Neural cell (in vitro differentiated cells): ENCODE measurements around the gene TIPRL. TPM values are rescaled to one million over a fixed set of nuclear protein-coding genes. Genes with fewer than 3 reads are reported as not detected.

Experiments used
- H2AFZ ChIP-seq: fragments of 200-600, 300-800 bp; sonication (generic), shearing (Covaris generic); 2 replicates; pipeline ENCODE4 v1.6.0; 2014; ENCODE audit warnings: low read depth, mild to moderate bottlenecking, antibody characterized with exemption, low read length, moderate library complexity
- H3F3A ChIP-seq: fragments of 200-600 bp; shearing (Covaris generic); 2 replicates; pipeline ENCODE4 v1.6.1; 2016; ENCODE audit warnings: mild to moderate bottlenecking, moderate library complexity, mixed read lengths, antibody characterized with exemption, low read length; ENCODE audit not compliant: insufficient read depth, poor library complexity, severe bottlenecking
- H3K27ac ChIP-seq: fragments of 200-600, 300-800 bp; sonication (generic), shearing (Covaris generic); 2 replicates; pipeline ENCODE4 v1.5.1; 2014; ENCODE audit warnings: mild to moderate bottlenecking, low read length, moderate library complexity
- H3K27me3 ChIP-seq: fragments of 300-800, 200-600 bp; sonication (generic), shearing (Covaris generic); 2 replicates; pipeline ENCODE4 v1.6.0; 2014; ENCODE audit warnings: mild to moderate bottlenecking, low read depth, low read length, moderate library complexity; ENCODE audit not compliant: insufficient read depth
- H3K36me3 ChIP-seq: fragments of 300-800, 200-600 bp; sonication (generic), shearing (Covaris generic); 2 replicates; pipeline ENCODE4 v1.5.1; 2014; ENCODE audit warnings: mild to moderate bottlenecking, antibody characterized with exemption, low read length, moderate library complexity; ENCODE audit not compliant: insufficient read depth
- H3K4me2 ChIP-seq: fragments of 300-800, 200-600 bp; sonication (generic), shearing (Covaris generic); 2 replicates; pipeline ENCODE4 v1.6.0; 2014; ENCODE audit warnings: mild to moderate bottlenecking, low read length
- H3K4me3 ChIP-seq: fragments of 300-800, 200-600 bp; sonication (generic), shearing (Covaris generic); 2 replicates; pipeline ENCODE4 v1.5.1; 2014; ENCODE audit warnings: mild to moderate bottlenecking, low read length, moderate library complexity
- H3K79me2 ChIP-seq: fragments of 200-600 bp; shearing (Covaris generic); replicated peaks from 2 replicates; pipeline ENCODE4 v1.6.0; 2014; ENCODE audit warnings: mild to moderate bottlenecking, low read length, moderate library complexity; ENCODE audit not compliant: insufficient read depth
- H3K9ac ChIP-seq: fragments of 300-800, 200-600 bp; sonication (generic), shearing (Covaris generic); 2 replicates; pipeline ENCODE4 v1.6.1; 2016; ENCODE audit warnings: mild to moderate bottlenecking, low read length, mixed read lengths
- H3K9me2 ChIP-seq: fragments of 200-600 bp; shearing (Covaris generic); 2 replicates; pipeline ENCODE4 v1.6.1; 2016; ENCODE audit warnings: mild to moderate bottlenecking, low read length, mixed read lengths; ENCODE audit not compliant: insufficient read depth
- H3K9me3 ChIP-seq: fragments of 200-600, 300-800 bp; sonication (generic), shearing (Covaris generic); 2 replicates; pipeline ENCODE4 v1.6.1; 2016; ENCODE audit warnings: mild to moderate bottlenecking, mixed run types, low read length, moderate library complexity, mixed read lengths
- H4K20me1 ChIP-seq: fragments of 200-600 bp; shearing (Covaris generic); 2 replicates; pipeline ENCODE4 v1.6.1; 2016; ENCODE audit warnings: mild to moderate bottlenecking, mixed run types; ENCODE audit not compliant: insufficient read depth
- EP300 ChIP-seq: fragments of 450-650 bp; conservative IDR thresholded peaks from 2 replicates; pipeline ENCODE4 v1.6.1; 2014; ENCODE audit warnings: antibody characterized with exemption, mild to moderate bottlenecking, moderate library complexity; ENCODE audit not compliant: poor library complexity, severe bottlenecking
- EZH2 ChIP-seq: fragments of 200-600, 300-800 bp; shearing (Covaris generic), sonication (generic); IDR thresholded peaks from 2 replicates; pipeline ENCODE4 v1.6.1; 2014; ENCODE audit warnings: antibody characterized with exemption, low read length, borderline replicate concordance, mild to moderate bottlenecking; ENCODE audit not compliant: insufficient read depth, poor library complexity, severe bottlenecking
- MXI1 ChIP-seq: fragments of 450-650 bp; conservative IDR thresholded peaks from 2 replicates; pipeline ENCODE4 v1.6.1; 2014; ENCODE audit warnings: antibody characterized with exemption, mild to moderate bottlenecking; ENCODE audit not compliant: poor library complexity, severe bottlenecking
- POLR2AphosphoS5 ChIP-seq: IDR thresholded peaks from 2 replicates; pipeline ENCODE4 v1.6.1; 2012
- RAD21 ChIP-seq: fragments of 450-650 bp; conservative IDR thresholded peaks from 2 replicates; pipeline ENCODE4 v1.6.1; 2014; ENCODE audit warnings: antibody characterized with exemption, mild to moderate bottlenecking, moderate library complexity
- SMC3 ChIP-seq: fragments of 450-650 bp; conservative IDR thresholded peaks from 2 replicates; pipeline ENCODE4 v1.6.1; 2014; ENCODE audit warnings: antibody characterized with exemption, mild to moderate bottlenecking, moderate library complexity; ENCODE audit not compliant: poor library complexity
- TAF1 ChIP-seq: IDR thresholded peaks from 2 replicates; pipeline ENCODE4 v1.6.1; 2012; ENCODE audit warnings: low read depth
- polyA plus RNA-seq: library from polyadenylated mRNA; depleted of rRNA; stranded (reverse); fragments of >200 nt; gene quantifications from 2 replicates; pipeline ENCODE4 v1.2.3, GENCODE V29; 2014
- TF ChIP-seq, protein P1 (sequence below): fragments of 450-650 bp; IDR thresholded peaks from 2 replicates; pipeline ENCODE4 v1.5.1; 2014; ENCODE audit warnings: antibody characterized with exemption, mild to moderate bottlenecking, moderate library complexity; ENCODE audit not compliant: poor library complexity, severe bottlenecking
- TF ChIP-seq, protein P2 (sequence below): IDR thresholded peaks from 2 replicates; pipeline ENCODE4 v1.6.1; 2012; ENCODE audit warnings: borderline replicate concordance

Gene TIPRL
- polyA plus RNA-seq, 1 donor from 2014 or later: 131 TPM

DNA sequence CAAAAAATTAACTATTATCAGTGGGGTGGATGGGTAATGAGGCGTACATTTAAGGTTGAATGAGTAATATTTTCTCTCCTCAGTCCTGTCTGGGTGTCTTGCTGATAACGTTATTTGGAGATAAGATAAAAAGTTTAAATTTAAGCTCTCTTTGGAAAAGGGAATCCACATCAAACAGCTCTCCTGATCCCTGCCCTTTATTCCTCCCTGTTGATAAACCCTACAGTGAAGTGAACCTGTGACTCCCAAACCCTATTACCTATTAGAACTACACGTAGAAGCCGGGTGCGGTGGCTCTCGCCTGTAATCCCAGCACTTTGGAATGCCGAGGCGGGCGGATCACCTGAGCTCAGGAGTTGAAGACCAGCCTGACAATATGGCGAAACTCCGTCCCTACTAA is 32.1 kb upstream of the TIPRL start:
- Histone ChIP-seq H3K4me2 (no peak overlapping the region), H3K4me3 (no peak overlapping the region), H3K27me3 (no peaks in the 10 kb centered on the region), H3F3A (no peaks in the 10 kb centered on the region), H3K9ac (no peak overlapping the region), H3K36me3 (no peaks in the 10 kb centered on the region), H3K9me2 (no peaks in the 10 kb centered on the region), H3K27ac (no peak overlapping the region), H3K79me2 (no peaks in the 10 kb centered on the region), H4K20me1 (no peaks in the 10 kb centered on the region), H3K9me3 (no peaks in the 10 kb centered on the region), H2AFZ (no peak overlapping the region)
- TF ChIP-seq, protein P1, sequence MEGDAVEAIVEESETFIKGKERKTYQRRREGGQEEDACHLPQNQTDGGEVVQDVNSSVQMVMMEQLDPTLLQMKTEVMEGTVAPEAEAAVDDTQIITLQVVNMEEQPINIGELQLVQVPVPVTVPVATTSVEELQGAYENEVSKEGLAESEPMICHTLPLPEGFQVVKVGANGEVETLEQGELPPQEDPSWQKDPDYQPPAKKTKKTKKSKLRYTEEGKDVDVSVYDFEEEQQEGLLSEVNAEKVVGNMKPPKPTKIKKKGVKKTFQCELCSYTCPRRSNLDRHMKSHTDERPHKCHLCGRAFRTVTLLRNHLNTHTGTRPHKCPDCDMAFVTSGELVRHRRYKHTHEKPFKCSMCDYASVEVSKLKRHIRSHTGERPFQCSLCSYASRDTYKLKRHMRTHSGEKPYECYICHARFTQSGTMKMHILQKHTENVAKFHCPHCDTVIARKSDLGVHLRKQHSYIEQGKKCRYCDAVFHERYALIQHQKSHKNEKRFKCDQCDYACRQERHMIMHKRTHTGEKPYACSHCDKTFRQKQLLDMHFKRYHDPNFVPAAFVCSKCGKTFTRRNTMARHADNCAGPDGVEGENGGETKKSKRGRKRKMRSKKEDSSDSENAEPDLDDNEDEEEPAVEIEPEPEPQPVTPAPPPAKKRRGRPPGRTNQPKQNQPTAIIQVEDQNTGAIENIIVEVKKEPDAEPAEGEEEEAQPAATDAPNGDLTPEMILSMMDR: no peak
- TF ChIP-seq RAD21 (no peak), TAF1 (no peak), SMC3 (no peak), MXI1 (no peak), POLR2AphosphoS5 (no peak), EP300 (no peak), EZH2 (no peak)
- TF ChIP-seq, protein P2, sequence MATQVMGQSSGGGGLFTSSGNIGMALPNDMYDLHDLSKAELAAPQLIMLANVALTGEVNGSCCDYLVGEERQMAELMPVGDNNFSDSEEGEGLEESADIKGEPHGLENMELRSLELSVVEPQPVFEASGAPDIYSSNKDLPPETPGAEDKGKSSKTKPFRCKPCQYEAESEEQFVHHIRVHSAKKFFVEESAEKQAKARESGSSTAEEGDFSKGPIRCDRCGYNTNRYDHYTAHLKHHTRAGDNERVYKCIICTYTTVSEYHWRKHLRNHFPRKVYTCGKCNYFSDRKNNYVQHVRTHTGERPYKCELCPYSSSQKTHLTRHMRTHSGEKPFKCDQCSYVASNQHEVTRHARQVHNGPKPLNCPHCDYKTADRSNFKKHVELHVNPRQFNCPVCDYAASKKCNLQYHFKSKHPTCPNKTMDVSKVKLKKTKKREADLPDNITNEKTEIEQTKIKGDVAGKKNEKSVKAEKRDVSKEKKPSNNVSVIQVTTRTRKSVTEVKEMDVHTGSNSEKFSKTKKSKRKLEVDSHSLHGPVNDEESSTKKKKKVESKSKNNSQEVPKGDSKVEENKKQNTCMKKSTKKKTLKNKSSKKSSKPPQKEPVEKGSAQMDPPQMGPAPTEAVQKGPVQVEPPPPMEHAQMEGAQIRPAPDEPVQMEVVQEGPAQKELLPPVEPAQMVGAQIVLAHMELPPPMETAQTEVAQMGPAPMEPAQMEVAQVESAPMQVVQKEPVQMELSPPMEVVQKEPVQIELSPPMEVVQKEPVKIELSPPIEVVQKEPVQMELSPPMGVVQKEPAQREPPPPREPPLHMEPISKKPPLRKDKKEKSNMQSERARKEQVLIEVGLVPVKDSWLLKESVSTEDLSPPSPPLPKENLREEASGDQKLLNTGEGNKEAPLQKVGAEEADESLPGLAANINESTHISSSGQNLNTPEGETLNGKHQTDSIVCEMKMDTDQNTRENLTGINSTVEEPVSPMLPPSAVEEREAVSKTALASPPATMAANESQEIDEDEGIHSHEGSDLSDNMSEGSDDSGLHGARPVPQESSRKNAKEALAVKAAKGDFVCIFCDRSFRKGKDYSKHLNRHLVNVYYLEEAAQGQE: no peak

GRCh38 chr1:168148916-168149315 is 29.8 kb upstream of the TIPRL start:
- Histone ChIP-seq H3F3A (no peaks in the 10 kb centered on the region), H3K9me3 (no peaks in the 10 kb centered on the region), H3K36me3 (no peaks in the 10 kb centered on the region), H3K79me2 (no peaks in the 10 kb centered on the region), H3K27ac (no peak overlapping the region), H3K4me3 (no peak overlapping the region), H4K20me1 (no peaks in the 10 kb centered on the region), H3K4me2 (no peak overlapping the region), H2AFZ (no peak overlapping the region), H3K27me3 (no peaks in the 10 kb centered on the region), H3K9me2 (no peaks in the 10 kb centered on the region), H3K9ac (no peak overlapping the region)
- TF ChIP-seq, protein P2: no peak
- TF ChIP-seq EZH2 (no peak), TAF1 (no peak), EP300 (no peak), MXI1 (no peak), SMC3 (no peak)
